A549 (cell line): ENCODE results near the gene IGIP. TPM values are rescaled to one million over a fixed set of nuclear protein-coding genes. Genes with fewer than 3 reads are reported as not detected.
A peak's percentile ranks its signal among the peaks of the same experiment; 100 is the strongest.

Experiments
- ATAC-seq, 2 experiments: fragments of 200-7000 bp in 1 of 2; fragments of >200 bp in 1 of 2; cut with Nextera tagmentation in 1 of 2; cut with Tn5 transposase in 1 of 2; 3 replicates each; pipeline versions ENCODE4 v1.8.0 to v1.9.1; 2018 to 2020; ENCODE audit warnings: mild to moderate bottlenecking in 1 of 2, moderate library complexity in 1 of 2
- CTCF ChIA-PET: fragments of 300-600 bp; sonication (Branson Sonifier 250); formaldehyde crosslinking; extraction: SDS; loops from one replicate; lab custom pipeline; 2021; ENCODE audit warnings: antibody characterized with exemption, inconsistent platforms; lab: Yijun Ruan, JAX
- POLR2A ChIA-PET: fragments of 350-600 bp; formaldehyde crosslinking; extraction: SDS; loops from one replicate; lab custom pipeline; 2021; ENCODE audit warnings: antibody characterized with exemption, inconsistent platforms; lab: Yijun Ruan, JAX
- DNase-seq, 2 experiments: peaks; one replicate each; pipeline versions ENCODE4 v3.0.0 to v3.0.0-alpha.2; 2011 to 2016; ENCODE audit warnings: low read depth in 1 of 2, low spot score in 1 of 2
- FAIRE-seq: peaks from 2 replicates; lab custom pipeline; 2011; peaks lifted over from hg19 to GRCh38; lab: Jason Lieb, UNC
- H3K27ac ChIP-seq, 2 experiments: fragments of >200 bp; sonication (Bioruptor Twin); formaldehyde crosslinking; 3 replicates each; pipeline ENCODE4 v1.5.1; 2016 to 2017
- H3K4me1 ChIP-seq: fragments of >200 bp; sonication (Bioruptor Twin); formaldehyde crosslinking; 3 replicates; pipeline ENCODE4 v1.6.1; 2016
- H3K4me2 ChIP-seq: fragments of >200 bp; sonication (Bioruptor Twin); formaldehyde crosslinking; 3 replicates; pipeline ENCODE4 v1.6.1; 2016
- H3K4me3 ChIP-seq: fragments of >200 bp; sonication (Bioruptor Twin); formaldehyde crosslinking; 3 replicates; pipeline ENCODE4 v1.5.1; 2016
- H3K9me3 ChIP-seq: fragments of >200 bp; sonication (Bioruptor Twin); formaldehyde crosslinking; 3 replicates; pipeline ENCODE4 v1.6.1; 2016
- ATOH8 ChIP-seq: fragments of 250-450 bp; sonication (Bioruptor Pico); IDR thresholded peaks from 2 replicates; pipeline ENCODE4 v1.5.0; 2020; ENCODE audit warnings: low read depth, mild to moderate bottlenecking, moderate library complexity
- CBX2 ChIP-seq: fragments of 200-600 bp; sonication (generic); IDR thresholded peaks from 2 replicates; pipeline ENCODE4 v1.6.1; 2016; ENCODE audit warnings: low read depth, mild to moderate bottlenecking, borderline replicate concordance
- CBX8 ChIP-seq: fragments of 200-600 bp; sonication (generic); IDR thresholded peaks from 2 replicates; pipeline ENCODE4 v1.6.1; 2016
- CTCF ChIP-seq: fragments of >200 bp; sonication (Bioruptor Twin); formaldehyde crosslinking; IDR thresholded peaks from 3 replicates; pipeline ENCODE4 v1.5.1; 2016
- FOSB ChIP-seq: fragments of 250-450 bp; sonication (Bioruptor Pico); IDR thresholded peaks from 2 replicates; pipeline ENCODE4 v1.5.0; 2020; ENCODE audit warnings: mild to moderate bottlenecking, moderate library complexity
- HMGXB4 ChIP-seq: fragments of 250-450 bp; sonication (Bioruptor Pico); IDR thresholded peaks from 2 replicates; pipeline ENCODE4 v1.5.0; 2021; ENCODE audit warnings: mild to moderate bottlenecking, moderate library complexity, borderline replicate concordance
- HOXB5 ChIP-seq: fragments of 250-450 bp; sonication (Bioruptor Pico); IDR thresholded peaks from 2 replicates; pipeline ENCODE4 v1.5.0; 2020; ENCODE audit warnings: mild to moderate bottlenecking, moderate library complexity
- JUNB ChIP-seq: fragments of >200 bp; sonication (Bioruptor Twin); formaldehyde crosslinking; IDR thresholded peaks from 2 replicates; pipeline ENCODE4 v1.6.1; 2016
- KDM1A ChIP-seq: fragments of 200-600 bp; sonication (generic); IDR thresholded peaks from 2 replicates; pipeline ENCODE4 v1.6.1; 2016; ENCODE audit warnings: low read depth, mild to moderate bottlenecking
- KDM5A ChIP-seq: fragments of 200-600 bp; sonication (generic); IDR thresholded peaks from 2 replicates; pipeline ENCODE4 v1.6.1; 2016; ENCODE audit warnings: antibody characterized with exemption, mild to moderate bottlenecking
- MAFK ChIP-seq: fragments of 450-650 bp; IDR thresholded peaks from 2 replicates; pipeline ENCODE4 v1.6.1; 2014; ENCODE audit not compliant: partially characterized antibody
- RAD21 ChIP-seq, 2 experiments: fragments of >200 bp in 1 of 2; sonication (Bioruptor Twin) in 1 of 2; formaldehyde crosslinking in 1 of 2; IDR thresholded peaks in 1 of 2; conservative IDR thresholded peaks in 1 of 2; 2 replicates in 1 of 2; 3 replicates in 1 of 2; pipeline ENCODE4 v1.6.1; 2012 to 2018; ENCODE audit warnings: inconsistent platforms in 1 of 2
- RCOR1 ChIP-seq: fragments of 150-350 bp; IDR thresholded peaks from 2 replicates; pipeline ENCODE4 v1.6.1; 2014; ENCODE audit warnings: antibody characterized with exemption, low read length, low read depth
- REST ChIP-seq: fragments of 200-600 bp; sonication (generic); IDR thresholded peaks from 2 replicates; pipeline ENCODE4 v1.6.1; 2016; ENCODE audit warnings: antibody characterized with exemption, mild to moderate bottlenecking, moderate library complexity
- ZC3H11A ChIP-seq: fragments of 450-650 bp; IDR thresholded peaks from 2 replicates; pipeline ENCODE4 v1.6.1; 2014; ENCODE audit warnings: antibody characterized with exemption, mild to moderate bottlenecking
- ZFP36 ChIP-seq: fragments of 450-650 bp; IDR thresholded peaks from 2 replicates; pipeline ENCODE4 v1.6.1; 2014; ENCODE audit warnings: borderline replicate concordance; ENCODE audit not compliant: partially characterized antibody
- WGBS: methylation state at CpG from one replicate; pipeline ENCODE4 v1.1.6; 2017; ENCODE audit errors: missing lambda C conversion rate; 5-methylcytosine and 5-hydroxymethylcytosine counted together
- polyA plus RNA-seq, 4 experiments: library from polyadenylated mRNA; depleted of rRNA in 3 of 4; stranded (reverse); fragments of >200 nt; fragmentation: RNase III in 1 of 4; extraction: RNeasy Plus Mini Kit Qiagen cat#74134 plus additional on column Dnase treatment in 1 of 4; gene quantifications; 2 replicates in 3 of 4; 3 replicates in 1 of 4; pipeline ENCODE4 v1.2.3, GENCODE V29; 2011 to 2017

IGIP gene
- polyA plus RNA-seq, 2 of the 4 experiments (the other 2 are of a cell fraction): 0.81 to 1.6 TPM

- no peaks in the 10 kb centered on the region for H3K4me1 ChIP-seq
- WGBS: 63% methylated on average over 1 of the region's 1 CpG
- FAIRE-seq: no peak
Observed at GRCh38 chr5:140101179-140101578, 24.6 kb upstream of the IGIP start.

GRCh38 chr5:140103154-140103553, 22.6 kb upstream of the IGIP start:
- Histone ChIP-seq H3K4me2 (no peak overlapping the region), H3K27ac (no peak overlapping the region), H3K4me1 (peaks cover 4% of the 10 kb centered on the region; the same call in 1 of the 3 replicates), H3K9me3 (no peaks in the 10 kb centered on the region), H3K4me3 (no peak overlapping the region)
- 44% methylated on average over 1 of the region's 1 CpG for WGBS
- FAIRE-seq: no peak
- ATAC-seq: no peak
- TF ChIP-seq CTCF (no peak), ZC3H11A (no peak), ATOH8 (CRISPR knock-in tag) (no peak), CBX8 (no peak), KDM1A (no peak), JUNB (no peak)
- CTCF ChIA-PET: no interaction called here
- POLR2A ChIA-PET: no interaction called here
- DNase-seq: no peak

More at GRCh38 chr5:140101179-140101578, 24.6 kb upstream of the IGIP start:
- H3K27ac ChIP-seq: no peak overlapping the region
- DNase-seq (no peak), ATAC-seq (no peak)
- no peak overlapping the region for H3K4me2 ChIP-seq
- no peaks in the 10 kb centered on the region for H3K9me3 ChIP-seq
- ChIA-PET POLR2A (no interaction called here), CTCF (interaction anchor here (0.8 to 1.1 kb wide), 2 partner anchors 11 to 165 kb away, joined by 3 to 4 read pairs; no protein-coding TSS in a partner anchor)
- no peak overlapping the region for H3K4me3 ChIP-seq
- TF ChIP-seq FOSB (CRISPR knock-in tag) (no peak), RAD21 (conservative IDR thresholded peaks at IDR 0.05 in 1 of 2, IDR thresholded peaks at IDR 0.05 in 1 of 2) (no peak), RCOR1 (no peak), HMGXB4 (CRISPR knock-in tag) (no peak), ZFP36 (no peak), CBX2 (no peak), REST (no peak), KDM5A (no peak)

- no peak for ATAC-seq
- Histone ChIP-seq H3K4me1 (peaks cover 10% of the 10 kb centered on the region; the same call in 2 of the 3 replicates), H3K4me2 (no peak overlapping the region)
- TF ChIP-seq MAFK (peak; percentile 68), HOXB5 (CRISPR knock-in tag) (no peak)
- TF ChIP-seq, all 56 proteins: peak for 1
- H3K27ac ChIP-seq: no peak overlapping the region
- FAIRE-seq: no peak
- ChIA-PET CTCF (interaction anchor here (1.0 to 1.4 kb wide), 2 partner anchors 30 to 135 kb away, joined by 3 to 4 read pairs; no protein-coding TSS in a partner anchor), POLR2A (no interaction called here)
- no peak for DNase-seq
- no peaks in the 10 kb centered on the region for H3K9me3 ChIP-seq
- H3K4me3 ChIP-seq: no peak overlapping the region
- 0% methylated on average over 1 of the region's 1 CpG for WGBS
Observed at GRCh38 chr5:140104100-140104499, 21.6 kb upstream of the IGIP start.
